Peyer's patch (tissue), 4 donors: ENCODE measurements around the gene SOX18. TPM values are rescaled to one million over a fixed set of nuclear protein-coding genes. Genes with fewer than 3 reads are reported as not detected.

Source experiments
- DNase-seq, 3 donors: peaks; one replicate each; pipeline ENCODE4 v3.0.0-alpha.2; 2017 to 2019
- H3K27ac ChIP-seq, 4 donors: fragments of 200-600 bp; sonication (generic); one replicate each; pipeline ENCODE4 v1.5.1; 2016 to 2019
- H3K27me3 ChIP-seq, 2 donors: fragments of 200-600 bp; sonication (generic); one replicate each; pipeline ENCODE4 v1.5.1; 2019
- H3K36me3 ChIP-seq, 3 donors: fragments of 200-600 bp; sonication (generic); one replicate each; pipeline ENCODE4 v1.5.1; 2016 to 2019
- H3K4me1 ChIP-seq, 4 donors: fragments of 200-600 bp; sonication (generic); one replicate each; pipeline ENCODE4 v1.5.1; 2016 to 2019
- H3K4me3 ChIP-seq, 4 donors: fragments of 200-600 bp; sonication (generic); 1 replicate in 3 of 4; 2 replicates in 1 of 4; pipeline ENCODE4 v1.5.1; 2016 to 2019; ENCODE audit warnings: mild to moderate bottlenecking in 1 of 4
- H3K9me3 ChIP-seq, 4 donors: fragments of 200-600 bp; sonication (generic); one replicate each; pipeline ENCODE4 v1.5.1; 2016 to 2019; ENCODE audit warnings: mild to moderate bottlenecking in 1 of 4
- POLR2A ChIP-seq, 2 donors: fragments of 450-650 bp; IDR thresholded peaks; one replicate each; pipeline ENCODE4 v1.5.1; 2017; ENCODE audit warnings: antibody characterized with exemption in 2 of 2, mild to moderate bottlenecking in 2 of 2, moderate library complexity in 2 of 2
- total RNA-seq, 4 donors: library from RNA; depleted of rRNA; stranded (reverse); fragments of >200 nt; gene quantifications; one replicate each; pipeline ENCODE4 v1.1.0, GENCODE V29; 2016
- TF ChIP-seq, protein P1 (sequence below), 6 experiments: fragments of 450-650 bp in 4 of 6; fragments of 200-600 bp in 2 of 6; sonication (generic) in 1 of 6; IDR thresholded peaks; one replicate each; pipeline ENCODE4 v1.5.1; 2017 to 2019; ENCODE audit warnings: antibody characterized with exemption in 6 of 6, mild to moderate bottlenecking in 3 of 6, moderate library complexity in 1 of 6

SOX18 gene
- total RNA-seq, 4 donors from 2014 or later, result 2.8 to 6.6 (median 3.4) TPM; not detected in 1

DNA sequence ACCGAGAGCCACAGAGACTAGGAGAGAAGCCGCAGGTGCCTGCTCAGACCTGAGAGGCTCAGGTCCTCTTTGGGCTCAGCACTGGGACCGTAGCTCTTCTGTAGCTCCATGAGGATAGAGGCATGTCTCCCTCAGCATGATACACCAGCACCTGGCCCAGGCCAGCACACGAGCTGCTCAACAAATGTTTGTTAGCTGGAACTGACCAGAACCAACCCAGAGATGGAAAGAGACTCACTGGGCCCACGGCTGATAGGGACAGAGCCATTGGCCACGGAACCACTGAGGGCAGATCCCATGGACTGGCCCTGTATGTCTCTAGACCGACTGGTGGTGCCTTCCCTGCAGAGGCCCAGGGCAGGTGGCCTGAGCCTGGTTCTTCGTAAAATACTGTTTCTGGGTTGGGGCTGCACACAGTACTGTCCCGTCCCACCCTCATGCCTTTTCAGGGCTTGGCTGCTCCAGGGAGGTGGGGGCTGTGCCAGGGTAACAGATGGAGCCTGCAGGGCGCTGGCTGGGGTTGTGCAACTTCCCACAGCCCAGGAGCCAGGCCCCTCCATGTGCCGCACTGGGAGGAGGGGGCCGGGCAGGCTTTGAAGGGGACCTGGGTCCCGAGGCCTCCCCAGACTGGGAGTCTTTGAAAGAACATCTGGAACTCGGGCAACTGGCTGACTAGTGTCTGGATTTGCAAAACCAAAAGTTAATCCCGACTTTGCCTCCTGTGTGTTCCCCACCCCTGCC is 8.2 kb downstream of the SOX18 start:
- peaks cover 0 to 40% of the 10 kb centered on the region in 2 donors for H3K27me3 ChIP-seq
- H3K9me3 ChIP-seq, result no peaks in the 10 kb centered on the region
- no peaks in the 10 kb centered on the region for H3K36me3 ChIP-seq
- peaks cover 0 to 47% (median 27%) of the 10 kb centered on the region in 4 donors for H3K4me1 ChIP-seq
- H3K4me3 ChIP-seq, result peak overlapping the region in 2 of 4 donors; percentile 47 to 68
- DNase-seq, result no peak
- H3K27ac ChIP-seq, result peak overlapping the region in 3 of 4 donors; percentile 40 to 74 (median 42)
- TF ChIP-seq, protein P1, sequence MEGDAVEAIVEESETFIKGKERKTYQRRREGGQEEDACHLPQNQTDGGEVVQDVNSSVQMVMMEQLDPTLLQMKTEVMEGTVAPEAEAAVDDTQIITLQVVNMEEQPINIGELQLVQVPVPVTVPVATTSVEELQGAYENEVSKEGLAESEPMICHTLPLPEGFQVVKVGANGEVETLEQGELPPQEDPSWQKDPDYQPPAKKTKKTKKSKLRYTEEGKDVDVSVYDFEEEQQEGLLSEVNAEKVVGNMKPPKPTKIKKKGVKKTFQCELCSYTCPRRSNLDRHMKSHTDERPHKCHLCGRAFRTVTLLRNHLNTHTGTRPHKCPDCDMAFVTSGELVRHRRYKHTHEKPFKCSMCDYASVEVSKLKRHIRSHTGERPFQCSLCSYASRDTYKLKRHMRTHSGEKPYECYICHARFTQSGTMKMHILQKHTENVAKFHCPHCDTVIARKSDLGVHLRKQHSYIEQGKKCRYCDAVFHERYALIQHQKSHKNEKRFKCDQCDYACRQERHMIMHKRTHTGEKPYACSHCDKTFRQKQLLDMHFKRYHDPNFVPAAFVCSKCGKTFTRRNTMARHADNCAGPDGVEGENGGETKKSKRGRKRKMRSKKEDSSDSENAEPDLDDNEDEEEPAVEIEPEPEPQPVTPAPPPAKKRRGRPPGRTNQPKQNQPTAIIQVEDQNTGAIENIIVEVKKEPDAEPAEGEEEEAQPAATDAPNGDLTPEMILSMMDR (IDR thresholded peaks at IDR 0.05), result no peak
- no peak for TF ChIP-seq POLR2A (IDR thresholded peaks at IDR 0.05)

- Histone ChIP-seq H3K27ac (peak overlapping the region in 1 of 4 donors; percentile 15), H3K4me1 (peaks cover 0 to 48% (median 27%) of the 10 kb centered on the region in 4 donors), H3K9me3 (no peaks in the 10 kb centered on the region), H3K27me3 (peaks cover 0 to 44% of the 10 kb centered on the region in 2 donors), H3K36me3 (peaks cover 0 to 3% (median 0%) of the 10 kb centered on the region in 3 donors), H3K4me3 (no peak overlapping the region)
- DNase-seq, result no peak
- TF ChIP-seq POLR2A (IDR thresholded peaks at IDR 0.05), result no peak
- TF ChIP-seq, protein P1 (IDR thresholded peaks at IDR 0.05), result no peak
Measured at GRCh38 chr20:64040231-64041039, 9.0 kb downstream of the SOX18 start.

DNA sequence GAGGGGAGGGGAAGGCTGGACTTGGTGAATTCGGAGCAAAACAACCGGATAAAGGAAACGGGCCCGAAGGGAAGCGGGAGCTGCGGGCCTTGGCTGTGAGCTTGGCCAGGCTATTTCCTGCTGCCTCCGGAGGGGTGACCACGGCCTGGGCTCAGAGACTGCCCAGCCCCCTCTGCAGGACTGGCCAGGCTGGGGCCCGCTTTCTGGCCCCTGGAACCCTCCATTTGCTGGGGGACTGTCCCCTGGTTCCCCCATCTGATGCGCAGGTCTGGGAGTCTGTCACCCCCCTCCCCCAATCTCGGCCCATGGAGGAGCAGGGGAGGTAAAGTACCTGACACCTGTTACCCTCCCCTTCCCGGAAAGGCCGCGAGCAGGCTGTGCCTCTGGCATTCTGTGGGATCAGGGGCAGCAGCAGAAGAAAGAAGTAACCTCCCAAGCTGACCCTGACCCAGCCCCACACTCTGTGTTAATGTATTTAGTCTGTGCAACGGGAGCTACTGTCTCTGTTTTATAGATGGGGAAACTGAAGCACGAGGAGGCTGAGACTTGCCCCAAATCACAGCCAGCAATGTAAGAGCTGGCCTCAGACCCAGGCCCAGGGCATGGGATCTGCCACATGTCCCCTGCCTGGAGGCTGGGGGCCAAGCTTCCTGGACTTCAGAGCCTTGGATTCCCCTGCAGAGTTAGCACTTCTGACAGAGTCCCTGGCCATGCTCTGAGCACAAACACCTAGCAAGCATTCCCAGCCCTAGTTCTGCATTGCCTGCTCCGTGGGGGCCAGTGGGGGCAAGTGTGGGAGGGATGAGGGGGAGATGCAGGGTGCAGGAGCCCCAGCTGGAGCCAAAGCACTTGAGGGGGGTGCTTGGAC is 9.9 kb downstream of the SOX18 start:
- TF ChIP-seq, protein P1 (IDR thresholded peaks at IDR 0.05), result no peak
- no peak for TF ChIP-seq POLR2A (IDR thresholded peaks at IDR 0.05)
- H3K4me3 ChIP-seq, result peak overlapping the region; percentile 47 to 59 (median 56)
- H3K9me3 ChIP-seq, result no peaks in the 10 kb centered on the region
- H3K27me3 ChIP-seq, result peaks cover 0 to 44% of the 10 kb centered on the region in 2 donors
- H3K4me1 ChIP-seq, result peaks cover 0 to 48% (median 27%) of the 10 kb centered on the region in 4 donors
- peaks cover 0 to 12% (median 0%) of the 10 kb centered on the region in 3 donors for H3K36me3 ChIP-seq
- peak overlapping the region in 3 of 4 donors; percentile 15 to 79 (median 57) for H3K27ac ChIP-seq
- no peak for DNase-seq

DNA sequence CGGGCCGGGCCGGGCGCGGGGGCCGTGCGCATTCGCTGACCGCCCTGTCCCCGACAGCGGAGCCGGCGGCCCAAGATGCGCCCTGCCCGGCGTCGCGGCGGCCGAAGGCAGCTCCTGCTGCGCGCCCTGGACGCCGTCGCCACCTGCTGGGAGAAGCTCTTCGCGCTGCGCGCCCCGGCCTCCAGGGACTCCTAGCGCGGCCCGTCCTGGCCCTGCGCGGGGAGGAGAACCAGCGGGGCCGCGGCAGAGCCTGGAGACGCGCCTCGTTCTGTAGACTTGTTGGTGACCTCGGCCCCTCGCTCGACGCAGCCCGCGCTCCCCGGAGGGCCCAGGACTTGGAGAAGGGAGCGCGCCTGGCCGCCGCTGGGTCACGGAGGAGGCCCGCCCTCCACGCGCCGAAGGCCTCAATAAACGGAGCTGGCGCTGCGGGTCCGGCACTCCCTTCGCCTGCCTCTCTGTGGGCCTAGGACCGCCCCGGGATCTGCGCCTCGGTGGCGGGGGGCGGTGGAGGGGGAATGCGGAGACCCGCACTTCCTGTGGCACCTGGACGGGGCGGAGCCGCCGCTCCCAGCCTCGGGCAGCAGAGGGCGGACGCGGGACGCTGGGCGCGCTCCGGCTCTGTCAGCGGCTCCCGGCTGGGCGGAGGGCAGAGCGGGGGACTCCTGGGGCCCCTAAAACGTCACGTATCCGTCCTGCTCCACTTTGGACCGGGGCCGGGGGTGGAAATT is 10.7 kb downstream of the SOX18 start:
- Histone ChIP-seq H3K36me3 (peaks cover 0 to 20% (median 0%) of the 10 kb centered on the region in 3 donors), H3K4me3 (peak overlapping the region; percentile 47 to 59 (median 56)), H3K9me3 (no peaks in the 10 kb centered on the region), H3K4me1 (peaks cover 0 to 48% (median 27%) of the 10 kb centered on the region in 4 donors), H3K27ac (peak overlapping the region; percentile 24 to 79 (median 46)), H3K27me3 (peaks cover 0 to 44% of the 10 kb centered on the region in 2 donors)
- TF ChIP-seq, protein P1 (IDR thresholded peaks at IDR 0.05), result peak; percentile 47 to 73 (median 62)
- TF ChIP-seq POLR2A (IDR thresholded peaks at IDR 0.05), result no peak
- DNase-seq, result peak; percentile 81 to 90 (median 85)
